ENCODE data around the gene ATP6V1F.

ATP6V1F gene

GRCh38 chr7:128868624-128869137, 6.0 kb downstream of the ATP6V1F start:
- DNase-seq (ENCODE audit: low spot score), result peak; percentile 59

GRCh38 chr7:128869138-128869943, 6.7 kb downstream of the ATP6V1F start:
- DNase-seq (ENCODE audit: low spot score), result peak; percentile 81

- peak; percentile 43 for DNase-seq (ENCODE audit: low spot score)
These were observed 7.3 kb downstream of the ATP6V1F start for GRCh38 chr7:128869944-128870285.

- no peak for DNase-seq (ENCODE audit: low spot score)
These were observed 8.4 kb downstream of the ATP6V1F start for GRCh38 chr7:128871050-128871449.

- no peak for DNase-seq (ENCODE audit: low spot score)
These were observed 9.8 kb downstream of the ATP6V1F start for GRCh38 chr7:128872394-128872824.

- DNase-seq (ENCODE audit: low spot score), result no peak
These were observed 10.6 kb downstream of the ATP6V1F start for GRCh38 chr7:128873234-128873633.

GRCh38 chr7:128874140-128875031, 11.7 kb downstream of the ATP6V1F start:
- no peak for DNase-seq (ENCODE audit: low spot score)

- DNase-seq (ENCODE audit: low spot score), result no peak
These were observed 12.9 kb downstream of the ATP6V1F start for GRCh38 chr7:128875523-128875948.

- peak; percentile 43 for DNase-seq (ENCODE audit: low spot score)
These were observed 13.5 kb downstream of the ATP6V1F start for GRCh38 chr7:128876127-128876526.

- DNase-seq (ENCODE audit: low spot score), result no peak
These were observed 13.9 kb downstream of the ATP6V1F start for GRCh38 chr7:128876586-128876977.

GRCh38 chr7:128876978-128877755, 14.5 kb downstream of the ATP6V1F start:
- DNase-seq (ENCODE audit: low spot score), result no peak

- no peak for DNase-seq (ENCODE audit: low spot score)
These were observed 15.1 kb downstream of the ATP6V1F start for GRCh38 chr7:128877756-128878120.

GRCh38 chr7:128878226-128879105, 15.8 kb downstream of the ATP6V1F start:
- DNase-seq (ENCODE audit: low spot score), result no peak

- no peak for DNase-seq (ENCODE audit: low spot score)
These were observed 16.8 kb downstream of the ATP6V1F start for GRCh38 chr7:128879461-128879938.

- DNase-seq (ENCODE audit: low spot score), result peak; percentile 43
These were observed 17.5 kb downstream of the ATP6V1F start for GRCh38 chr7:128879939-128880746.

- DNase-seq (ENCODE audit: low spot score), result no peak
These were observed 18.3 kb downstream of the ATP6V1F start for GRCh38 chr7:128880791-128881457.

- DNase-seq (ENCODE audit: low spot score), result no peak
These were observed 18.9 kb downstream of the ATP6V1F start for GRCh38 chr7:128881458-128882125.

GRCh38 chr7:128882134-128882533, 19.5 kb downstream of the ATP6V1F start:
- DNase-seq (ENCODE audit: low spot score), result no peak

Data from SW480 (cell line).